Lower leg skin (tissue), 3 donors: Measurements from ENCODE around the gene PPP1R8.

ENCODE experiments used
- POLR2A ChIP-seq, 2 donors: fragments of 450-650 bp; IDR thresholded peaks; one replicate each; pipeline ENCODE4 v1.6.1; 2016 to 2017; ENCODE audit warnings: antibody characterized with exemption in 2 of 2, mild to moderate bottlenecking in 1 of 2, moderate library complexity in 1 of 2
- TF ChIP-seq, protein P1 (sequence below), 3 donors: fragments of 450-650 bp; IDR thresholded peaks; one replicate each; pipeline ENCODE4 v1.5.1; 2016; ENCODE audit warnings: antibody characterized with exemption in 3 of 3, mild to moderate bottlenecking in 3 of 3, moderate library complexity in 2 of 3

DNA sequence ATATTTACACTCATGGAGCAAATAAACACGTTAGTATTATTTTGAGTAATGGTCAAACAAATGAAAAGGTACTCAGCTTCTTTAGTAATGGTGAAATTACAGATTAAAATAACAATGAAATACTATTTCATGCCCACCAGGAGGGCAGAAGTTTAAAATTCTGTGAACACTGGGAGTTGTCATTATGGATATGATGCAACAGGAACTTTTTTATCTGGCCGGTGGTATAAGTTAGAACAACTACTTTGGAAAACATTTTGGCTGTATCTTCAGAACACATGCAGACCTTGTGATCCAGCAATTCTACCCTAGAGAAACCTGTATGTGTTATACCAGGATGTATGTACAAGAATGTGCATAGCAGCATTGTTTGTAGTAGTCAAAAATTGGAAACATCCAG lies 23.2 kb upstream of the PPP1R8 start:
- TF ChIP-seq, protein P1, sequence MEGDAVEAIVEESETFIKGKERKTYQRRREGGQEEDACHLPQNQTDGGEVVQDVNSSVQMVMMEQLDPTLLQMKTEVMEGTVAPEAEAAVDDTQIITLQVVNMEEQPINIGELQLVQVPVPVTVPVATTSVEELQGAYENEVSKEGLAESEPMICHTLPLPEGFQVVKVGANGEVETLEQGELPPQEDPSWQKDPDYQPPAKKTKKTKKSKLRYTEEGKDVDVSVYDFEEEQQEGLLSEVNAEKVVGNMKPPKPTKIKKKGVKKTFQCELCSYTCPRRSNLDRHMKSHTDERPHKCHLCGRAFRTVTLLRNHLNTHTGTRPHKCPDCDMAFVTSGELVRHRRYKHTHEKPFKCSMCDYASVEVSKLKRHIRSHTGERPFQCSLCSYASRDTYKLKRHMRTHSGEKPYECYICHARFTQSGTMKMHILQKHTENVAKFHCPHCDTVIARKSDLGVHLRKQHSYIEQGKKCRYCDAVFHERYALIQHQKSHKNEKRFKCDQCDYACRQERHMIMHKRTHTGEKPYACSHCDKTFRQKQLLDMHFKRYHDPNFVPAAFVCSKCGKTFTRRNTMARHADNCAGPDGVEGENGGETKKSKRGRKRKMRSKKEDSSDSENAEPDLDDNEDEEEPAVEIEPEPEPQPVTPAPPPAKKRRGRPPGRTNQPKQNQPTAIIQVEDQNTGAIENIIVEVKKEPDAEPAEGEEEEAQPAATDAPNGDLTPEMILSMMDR (IDR thresholded peaks at IDR 0.05) = no peak
- TF ChIP-seq POLR2A (IDR thresholded peaks at IDR 0.05) = no peak
